GM21360 (cell line): ENCODE results near the gene DAZAP1.

ENCODE experiments used
- ATAC-seq: cut with Tn5 transposase; IDR thresholded peaks from one replicate; pipeline ENCODE4 v1.9.1; 2021; ENCODE audit warnings: mild to moderate bottlenecking, moderate library complexity; ENCODE audit not compliant: unreplicated experiment

The DAZAP1 gene

DNA sequence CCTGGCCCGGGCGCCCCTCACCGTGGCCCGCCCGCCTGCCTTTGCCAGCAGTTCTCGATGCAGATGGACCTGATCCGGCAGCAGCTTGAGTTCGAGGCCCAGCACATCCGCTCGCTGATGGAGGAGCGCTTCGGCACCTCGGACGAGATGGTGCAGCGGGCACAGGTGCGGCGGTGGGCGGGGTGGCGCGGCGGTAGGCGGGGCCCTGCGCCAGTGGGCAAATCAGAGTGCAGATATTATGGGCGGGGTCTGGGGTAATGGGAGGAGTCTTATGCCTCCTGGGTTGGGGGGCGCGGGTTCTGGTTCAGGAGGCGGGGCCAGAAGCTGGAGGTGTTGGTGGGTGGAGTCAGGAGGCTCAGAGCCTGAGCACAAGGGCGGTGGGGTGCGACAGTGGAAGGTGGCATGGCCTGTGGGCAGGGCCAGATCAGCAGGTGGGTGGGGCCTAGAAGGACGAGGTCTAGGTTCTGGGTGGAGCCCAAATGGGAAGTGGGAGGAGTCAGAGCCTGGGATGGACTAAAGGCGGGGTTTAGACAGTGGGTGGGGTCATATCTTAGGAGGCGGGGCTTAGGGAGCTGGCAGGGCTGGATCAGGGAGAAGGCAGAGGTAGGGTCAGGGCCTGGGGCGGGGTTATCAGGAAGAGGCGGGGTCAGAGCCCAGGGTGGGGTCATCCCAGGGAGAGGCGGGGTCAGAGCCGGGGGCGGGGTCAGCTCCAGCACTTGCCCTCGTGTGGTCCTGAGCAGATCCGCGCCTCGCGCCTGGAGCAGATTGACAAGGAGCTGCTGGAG, 48.1 kb downstream of the DAZAP1 start:
- no peak for ATAC-seq

DNA sequence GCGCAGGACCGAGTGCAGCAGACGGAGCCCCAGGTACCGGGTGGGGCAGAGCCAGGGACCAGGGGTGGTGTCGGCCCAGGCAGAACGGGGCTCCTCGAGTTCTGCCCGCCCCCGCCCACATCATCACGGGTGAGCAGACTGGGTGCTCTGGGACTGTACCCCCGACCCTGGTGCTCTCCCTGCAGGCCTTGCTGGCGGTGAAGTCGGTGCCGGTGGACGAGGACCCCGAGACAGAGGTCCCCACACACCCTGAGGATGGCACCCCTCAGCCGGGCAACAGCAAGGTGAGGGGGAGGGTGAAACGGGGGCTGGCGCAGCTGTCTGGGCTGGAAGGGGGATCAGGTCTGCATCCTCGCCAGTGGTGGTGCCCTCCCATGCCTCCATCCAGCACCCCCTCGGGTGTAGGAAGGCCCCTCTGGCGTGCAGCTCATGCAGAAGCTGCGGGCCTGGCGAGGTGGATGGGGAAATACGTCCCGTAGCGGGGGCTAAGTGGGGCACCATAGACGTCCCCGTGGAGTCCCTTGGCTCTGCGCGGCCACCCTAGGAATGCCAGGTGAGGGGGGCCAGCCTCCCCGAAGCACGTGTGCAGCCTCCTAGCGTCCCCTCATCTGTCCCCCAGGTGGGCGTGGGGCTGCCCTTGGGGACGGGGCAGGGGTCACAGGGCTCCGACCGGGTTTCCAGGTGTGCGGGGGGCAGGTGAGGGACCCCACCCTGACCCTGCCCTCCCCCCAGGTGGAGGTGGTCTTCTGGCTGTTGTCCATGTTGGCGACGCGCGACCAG, 48.9 kb downstream of the DAZAP1 start:
- ATAC-seq, result no peak

DNA sequence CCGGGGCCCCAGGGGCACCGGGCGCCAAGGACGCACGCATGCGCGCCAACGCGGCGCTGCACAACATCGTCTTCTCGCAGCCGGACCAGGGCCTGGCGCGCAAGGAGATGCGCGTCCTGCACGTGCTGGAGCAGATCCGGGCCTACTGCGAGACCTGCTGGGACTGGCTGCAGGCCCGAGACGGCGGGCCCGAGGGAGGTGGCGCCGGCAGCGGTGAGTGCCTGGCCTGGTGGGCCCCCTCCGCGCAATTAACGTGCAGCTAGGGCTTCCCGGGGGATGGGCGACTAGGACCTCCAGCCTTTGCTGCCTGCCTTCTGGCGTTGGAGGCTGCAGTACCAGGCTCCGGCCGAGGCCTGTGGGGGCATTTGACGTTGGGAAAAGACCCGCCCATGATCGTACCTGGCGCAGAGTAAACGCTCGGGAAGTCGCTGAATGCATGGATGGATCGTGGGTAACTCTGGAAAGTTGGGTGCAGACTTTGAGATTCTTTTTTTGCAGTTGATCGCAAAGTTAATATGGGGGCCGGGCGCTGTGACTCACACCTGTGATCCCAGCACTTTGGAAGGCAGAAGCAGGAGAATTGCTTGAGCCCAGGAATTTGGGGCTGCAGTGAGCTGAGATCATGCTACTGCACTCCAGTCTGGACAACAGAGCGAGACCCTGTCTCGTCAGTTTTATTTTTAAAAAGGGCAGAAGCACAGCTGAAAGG, 49.8 kb downstream of the DAZAP1 start:
- no peak for ATAC-seq

- ATAC-seq, result no peak
Measured at GRCh38 chr19:1457892-1458291, 50.5 kb downstream of the DAZAP1 start.

- ATAC-seq, result no peak
Measured at GRCh38 chr19:1459479-1459878, 52.1 kb downstream of the DAZAP1 start.

DNA sequence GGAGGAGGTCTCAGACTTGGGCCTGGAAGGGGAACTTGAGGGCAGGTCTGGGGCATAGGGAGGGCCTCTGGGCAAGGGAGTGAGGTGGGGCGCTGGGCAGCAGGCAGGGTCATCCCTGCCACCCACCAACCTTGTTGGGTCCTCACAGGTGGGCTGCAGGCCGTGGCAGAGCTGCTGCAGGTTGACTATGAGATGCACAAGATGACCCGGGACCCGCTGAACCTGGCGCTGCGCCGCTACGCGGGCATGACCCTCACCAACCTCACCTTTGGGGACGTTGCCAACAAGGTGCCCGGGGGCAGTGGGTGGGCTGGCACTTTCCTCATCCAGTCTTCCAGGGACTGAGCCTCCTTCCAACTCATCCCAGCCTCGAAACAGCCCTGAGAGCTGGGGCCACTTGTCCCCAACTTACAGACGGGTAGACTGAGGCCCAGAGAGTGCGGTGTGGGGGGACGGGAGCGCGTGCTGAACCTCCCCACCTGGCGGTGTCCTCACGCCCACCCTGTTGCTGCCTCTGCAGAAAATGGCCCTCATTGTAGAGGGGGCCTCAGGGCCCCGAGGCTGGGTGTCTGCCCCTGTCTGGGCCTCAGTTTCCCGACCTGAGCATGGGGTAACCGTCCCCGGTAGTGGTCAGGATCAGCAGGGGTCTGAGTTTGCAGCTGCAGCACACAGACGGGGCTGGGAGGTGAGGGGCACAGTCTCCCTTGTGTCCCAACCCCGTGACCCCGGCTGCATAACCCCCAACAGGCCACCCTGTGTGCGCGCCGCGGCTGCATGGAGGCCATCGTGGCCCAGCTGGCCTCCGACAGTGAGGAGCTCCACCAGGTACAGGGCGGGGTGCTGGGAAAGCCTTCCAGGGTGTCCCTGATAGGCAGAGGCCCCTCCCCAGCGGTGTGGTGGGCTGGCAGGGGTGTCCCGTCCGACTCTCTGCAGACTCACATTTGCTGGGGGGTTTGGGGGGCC, 52.9 kb downstream of the DAZAP1 start:
- no peak for ATAC-seq

- ATAC-seq, result no peak
Measured at GRCh38 chr19:1461862-1462261, 54.5 kb downstream of the DAZAP1 start.

DNA sequence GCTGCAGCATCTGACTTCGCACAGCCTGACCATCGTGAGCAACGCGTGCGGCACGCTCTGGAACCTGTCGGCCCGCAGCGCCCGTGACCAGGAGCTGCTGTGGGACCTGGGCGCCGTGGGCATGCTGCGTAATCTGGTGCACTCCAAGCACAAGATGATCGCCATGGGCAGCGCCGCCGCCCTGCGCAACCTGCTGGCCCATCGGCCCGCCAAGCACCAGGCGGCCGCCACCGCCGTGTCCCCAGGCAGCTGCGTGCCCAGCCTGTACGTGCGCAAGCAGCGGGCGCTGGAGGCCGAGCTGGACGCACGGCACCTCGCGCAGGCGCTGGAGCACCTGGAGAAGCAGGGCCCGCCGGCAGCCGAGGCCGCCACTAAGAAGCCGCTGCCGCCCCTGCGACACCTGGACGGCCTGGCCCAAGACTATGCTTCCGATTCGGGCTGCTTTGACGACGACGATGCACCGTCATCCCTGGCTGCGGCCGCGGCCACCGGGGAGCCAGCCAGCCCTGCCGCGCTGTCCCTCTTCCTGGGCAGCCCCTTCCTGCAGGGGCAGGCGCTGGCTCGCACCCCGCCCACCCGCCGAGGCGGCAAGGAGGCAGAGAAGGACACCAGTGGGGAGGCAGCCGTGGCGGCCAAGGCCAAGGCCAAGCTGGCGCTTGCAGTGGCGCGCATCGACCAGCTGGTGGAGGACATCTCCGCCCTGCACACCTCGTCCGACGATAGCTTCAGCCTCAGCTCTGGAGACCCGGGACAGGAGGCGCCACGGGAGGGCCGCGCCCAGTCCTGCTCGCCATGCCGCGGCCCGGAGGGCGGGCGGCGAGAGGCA, 58.0 kb downstream of the DAZAP1 start:
- no peak for ATAC-seq

- no peak for ATAC-seq
Measured at GRCh38 chr19:1466018-1466460, 58.7 kb downstream of the DAZAP1 start.

GRCh38 chr19:1466461-1467214, 59.3 kb downstream of the DAZAP1 start:
- ATAC-seq, result no peak

GRCh38 chr19:1467215-1467489, 59.8 kb downstream of the DAZAP1 start:
- no peak for ATAC-seq

DNA sequence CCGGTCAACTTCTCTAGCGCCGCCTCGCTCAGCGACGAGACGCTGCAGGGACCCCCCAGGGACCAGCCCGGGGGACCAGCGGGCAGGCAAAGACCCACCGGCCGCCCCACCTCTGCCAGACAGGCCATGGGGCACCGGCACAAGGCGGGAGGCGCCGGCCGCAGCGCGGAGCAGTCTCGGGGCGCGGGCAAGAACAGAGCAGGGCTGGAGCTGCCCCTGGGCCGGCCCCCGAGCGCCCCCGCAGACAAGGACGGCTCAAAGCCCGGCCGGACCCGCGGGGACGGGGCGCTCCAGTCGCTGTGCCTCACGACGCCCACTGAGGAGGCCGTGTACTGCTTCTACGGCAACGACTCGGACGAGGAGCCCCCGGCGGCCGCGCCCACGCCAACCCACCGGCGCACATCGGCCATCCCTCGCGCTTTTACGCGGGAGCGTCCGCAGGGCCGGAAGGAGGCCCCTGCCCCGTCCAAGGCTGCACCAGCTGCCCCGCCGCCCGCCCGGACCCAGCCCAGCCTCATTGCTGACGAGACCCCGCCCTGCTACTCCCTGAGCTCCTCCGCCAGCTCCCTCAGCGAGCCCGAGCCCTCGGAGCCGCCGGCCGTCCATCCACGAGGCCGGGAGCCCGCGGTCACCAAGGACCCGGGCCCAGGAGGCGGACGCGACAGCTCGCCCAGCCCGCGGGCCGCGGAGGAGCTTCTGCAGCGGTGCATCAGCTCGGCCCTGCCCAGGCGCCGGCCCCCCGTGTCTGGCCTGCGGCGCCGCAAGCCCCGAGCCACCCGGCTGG, 60.3 kb downstream of the DAZAP1 start:
- ATAC-seq, result no peak

- no peak for ATAC-seq
Measured at GRCh38 chr19:1468274-1468820, 61.0 kb downstream of the DAZAP1 start.

DNA sequence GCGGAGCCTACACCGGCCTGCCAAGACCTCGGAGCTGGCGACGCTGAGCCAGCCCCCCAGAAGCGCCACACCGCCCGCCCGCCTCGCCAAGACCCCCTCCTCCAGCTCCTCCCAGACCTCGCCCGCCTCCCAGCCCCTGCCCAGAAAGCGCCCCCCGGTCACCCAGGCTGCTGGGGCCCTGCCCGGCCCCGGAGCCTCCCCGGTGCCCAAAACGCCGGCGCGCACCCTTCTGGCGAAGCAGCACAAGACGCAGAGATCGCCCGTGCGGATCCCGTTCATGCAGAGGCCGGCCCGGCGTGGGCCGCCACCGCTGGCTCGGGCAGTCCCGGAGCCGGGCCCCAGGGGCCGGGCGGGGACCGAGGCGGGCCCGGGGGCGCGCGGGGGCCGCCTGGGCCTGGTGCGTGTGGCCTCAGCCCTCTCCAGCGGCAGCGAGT, 61.5 kb downstream of the DAZAP1 start:
- ATAC-seq, result no peak

DNA sequence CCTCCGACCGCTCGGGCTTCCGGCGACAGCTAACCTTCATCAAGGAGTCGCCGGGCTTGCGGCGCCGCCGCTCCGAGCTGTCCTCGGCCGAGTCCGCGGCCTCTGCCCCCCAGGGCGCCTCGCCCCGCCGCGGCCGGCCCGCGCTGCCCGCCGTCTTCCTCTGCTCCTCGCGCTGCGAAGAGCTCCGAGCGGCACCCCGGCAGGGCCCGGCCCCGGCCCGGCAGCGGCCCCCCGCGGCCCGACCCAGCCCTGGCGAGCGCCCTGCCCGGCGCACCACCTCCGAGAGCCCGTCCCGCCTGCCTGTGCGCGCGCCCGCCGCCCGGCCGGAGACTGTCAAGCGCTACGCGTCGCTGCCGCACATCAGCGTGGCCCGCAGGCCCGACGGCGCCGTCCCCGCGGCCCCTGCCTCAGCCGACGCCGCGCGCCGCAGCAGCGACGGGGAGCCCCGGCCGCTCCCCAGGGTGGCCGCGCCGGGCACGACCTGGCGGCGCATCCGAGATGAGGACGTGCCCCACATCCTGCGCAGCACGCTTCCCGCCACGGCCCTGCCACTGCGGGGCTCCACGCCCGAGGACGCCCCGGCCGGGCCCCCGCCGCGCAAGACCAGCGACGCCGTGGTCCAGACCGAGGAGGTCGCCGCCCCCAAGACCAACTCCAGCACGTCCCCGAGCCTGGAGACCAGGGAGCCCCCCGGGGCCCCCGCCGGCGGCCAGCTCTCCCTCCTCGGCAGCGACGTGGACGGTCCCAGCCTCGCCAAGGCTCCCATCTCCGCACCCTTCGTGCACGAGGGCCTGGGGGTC, 62.1 kb downstream of the DAZAP1 start:
- ATAC-seq, result no peak

GRCh38 chr19:1470055-1470304, 62.6 kb downstream of the DAZAP1 start:
- ATAC-seq, result no peak

GRCh38 chr19:1470305-1471009, 63.1 kb downstream of the DAZAP1 start:
- ATAC-seq, result no peak
